Testis (tissue), 3 donors: ENCODE results near the gene ZNF552. TPM values are rescaled to one million over a fixed set of nuclear protein-coding genes. Genes with fewer than 3 reads are reported as not detected.

ENCODE experiments used
- DNase-seq: peaks from one replicate; pipeline ENCODE4 v3.0.0-alpha.2; 2019
- H3K27ac ChIP-seq, 2 donors: fragments of 200-600 bp; sonication (generic); one replicate each; pipeline ENCODE4 v1.5.1; 2019
- H3K27me3 ChIP-seq: fragments of 200-600 bp; sonication (generic); one replicate; pipeline ENCODE4 v1.5.1; 2019
- H3K36me3 ChIP-seq: fragments of 200-600 bp; sonication (generic); one replicate; pipeline ENCODE4 v1.5.1; 2017; ENCODE audit warnings: low read depth; ENCODE audit errors: missing control alignments
- H3K4me1 ChIP-seq: fragments of 200-600 bp; sonication (generic); one replicate; pipeline ENCODE4 v1.5.1; 2019
- H3K4me3 ChIP-seq, 2 donors: fragments of 200-600 bp; sonication (generic); one replicate each; pipeline ENCODE4 v1.5.1; 2017 to 2019
- H3K9me3 ChIP-seq: fragments of 200-600 bp; sonication (generic); one replicate; pipeline ENCODE4 v1.5.1; 2017
- POLR2A ChIP-seq: fragments of 450-650 bp; IDR thresholded peaks from one replicate; pipeline ENCODE4 v1.6.1; 2017; ENCODE audit warnings: antibody characterized with exemption, mild to moderate bottlenecking, moderate library complexity
- WGBS, 2 donors: methylation state at CpG; one replicate each; pipeline ENCODE4 v1.1.5; 2018; 5-methylcytosine and 5-hydroxymethylcytosine counted together
- intact Hi-C: fragments of 100-400 bp; cut with DNase I; formaldehyde crosslinking; loops from one replicate; pipeline ENCODE4 v1.15.1; 2023; ENCODE audit warnings: low total_unique reads
- polyA plus RNA-seq: library from polyadenylated mRNA; stranded (reverse); fragments of 350-450 nt; fragmentation: Illumina TruSeq; extraction: RNeasy Lipid Tissue Mini Kit (QIAGEN cat#74804); gene quantifications from one replicate; pipeline ENCODE4 v1.2.3, GENCODE V29; 2014; ENCODE audit warnings: low read depth, low replicate concordance; ENCODE audit not compliant: insufficient read depth
- total RNA-seq, 2 donors: library from RNA; depleted of rRNA; stranded (reverse); fragments of >200 nt; gene quantifications; one replicate each; pipeline ENCODE4 v1.2.3, GENCODE V29; 2016
- TF ChIP-seq, protein P1 (sequence below), 3 experiments: fragments of 450-650 bp in 2 of 3; fragments of 200-600 bp in 1 of 3; sonication (generic) in 1 of 3; IDR thresholded peaks; one replicate each; pipeline ENCODE4 v1.5.1; 2016 to 2019; ENCODE audit warnings: antibody characterized with exemption in 3 of 3, mild to moderate bottlenecking in 2 of 3, moderate library complexity in 1 of 3

The ZNF552 gene
- total and polyA plus RNA-seq, 3 donors from 2014 or later: 4.4 to 11.4 (median 9.5) TPM

DNA sequence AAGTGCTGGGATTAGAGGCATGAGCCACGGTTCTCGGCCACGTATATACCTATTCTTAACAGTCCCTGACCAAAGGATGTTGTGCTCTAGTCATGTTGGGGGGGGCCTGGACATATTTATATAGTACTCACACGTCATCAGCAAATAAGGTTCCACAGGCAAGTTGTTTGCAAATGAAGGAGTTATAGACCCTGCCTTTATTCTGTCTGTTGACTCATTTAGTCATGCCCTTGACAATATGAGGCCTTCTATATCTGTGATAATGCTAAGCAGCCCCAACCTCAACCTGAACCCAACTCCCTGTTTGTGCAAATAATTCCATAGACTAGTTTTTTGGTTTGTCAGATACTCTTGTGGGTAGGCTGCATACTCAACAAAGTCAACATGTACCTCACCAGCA is 36.4 kb downstream of the ZNF552 start:
- TF ChIP-seq, protein P1, sequence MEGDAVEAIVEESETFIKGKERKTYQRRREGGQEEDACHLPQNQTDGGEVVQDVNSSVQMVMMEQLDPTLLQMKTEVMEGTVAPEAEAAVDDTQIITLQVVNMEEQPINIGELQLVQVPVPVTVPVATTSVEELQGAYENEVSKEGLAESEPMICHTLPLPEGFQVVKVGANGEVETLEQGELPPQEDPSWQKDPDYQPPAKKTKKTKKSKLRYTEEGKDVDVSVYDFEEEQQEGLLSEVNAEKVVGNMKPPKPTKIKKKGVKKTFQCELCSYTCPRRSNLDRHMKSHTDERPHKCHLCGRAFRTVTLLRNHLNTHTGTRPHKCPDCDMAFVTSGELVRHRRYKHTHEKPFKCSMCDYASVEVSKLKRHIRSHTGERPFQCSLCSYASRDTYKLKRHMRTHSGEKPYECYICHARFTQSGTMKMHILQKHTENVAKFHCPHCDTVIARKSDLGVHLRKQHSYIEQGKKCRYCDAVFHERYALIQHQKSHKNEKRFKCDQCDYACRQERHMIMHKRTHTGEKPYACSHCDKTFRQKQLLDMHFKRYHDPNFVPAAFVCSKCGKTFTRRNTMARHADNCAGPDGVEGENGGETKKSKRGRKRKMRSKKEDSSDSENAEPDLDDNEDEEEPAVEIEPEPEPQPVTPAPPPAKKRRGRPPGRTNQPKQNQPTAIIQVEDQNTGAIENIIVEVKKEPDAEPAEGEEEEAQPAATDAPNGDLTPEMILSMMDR (IDR thresholded peaks at IDR 0.05): no peak
- no peak for TF ChIP-seq POLR2A
- H3K27ac ChIP-seq: no peak overlapping the region
- intact Hi-C loops: no loop called here
- H3K9me3 ChIP-seq: no peaks in the 10 kb centered on the region
- no peak for DNase-seq
- 96 to 97% methylated on average over 4 of the region's 4 CpGs for WGBS, 2 donors
- no peaks in the 10 kb centered on the region for H3K4me1 ChIP-seq
- no peak overlapping the region for H3K4me3 ChIP-seq
- H3K36me3 ChIP-seq: no peaks in the 10 kb centered on the region
- H3K27me3 ChIP-seq: no peaks in the 10 kb centered on the region

DNA sequence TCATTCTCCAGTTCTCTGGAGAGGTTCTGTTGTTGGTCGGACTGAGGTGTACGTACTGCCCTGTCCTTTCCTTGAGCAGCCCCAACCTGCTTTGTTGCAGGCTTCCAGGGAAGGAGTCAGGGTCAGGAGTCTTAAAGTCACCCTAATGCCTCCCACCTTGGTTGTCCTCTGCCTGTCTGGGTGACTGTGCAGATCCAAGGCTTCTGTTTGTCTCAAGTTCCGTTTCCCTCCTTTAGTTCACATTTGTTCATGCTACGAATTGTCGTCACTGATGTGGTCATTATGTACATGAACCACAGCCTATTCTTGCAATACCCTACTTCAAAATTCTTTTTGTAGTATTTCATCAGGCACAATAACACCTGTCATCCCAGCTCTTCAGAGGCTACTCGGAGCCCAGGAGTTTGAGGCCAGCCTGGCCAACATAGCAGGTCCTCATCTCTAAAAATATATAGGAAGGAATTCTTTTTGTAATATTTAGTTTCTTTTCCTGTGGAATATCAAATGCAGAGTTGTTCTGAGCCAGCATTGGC is 37.9 kb downstream of the ZNF552 start:
- intact Hi-C loops: no loop called here
- Histone ChIP-seq H3K27ac (no peak overlapping the region), H3K4me1 (no peaks in the 10 kb centered on the region), H3K36me3 (no peaks in the 10 kb centered on the region), H3K4me3 (no peak overlapping the region), H3K27me3 (no peaks in the 10 kb centered on the region), H3K9me3 (no peaks in the 10 kb centered on the region)
- no peak for DNase-seq
- WGBS, 2 donors: 82 to 94% methylated on average over 6 of the region's 6 CpGs
- TF ChIP-seq POLR2A: no peak
- TF ChIP-seq, protein P1 (IDR thresholded peaks at IDR 0.05): no peak

DNA sequence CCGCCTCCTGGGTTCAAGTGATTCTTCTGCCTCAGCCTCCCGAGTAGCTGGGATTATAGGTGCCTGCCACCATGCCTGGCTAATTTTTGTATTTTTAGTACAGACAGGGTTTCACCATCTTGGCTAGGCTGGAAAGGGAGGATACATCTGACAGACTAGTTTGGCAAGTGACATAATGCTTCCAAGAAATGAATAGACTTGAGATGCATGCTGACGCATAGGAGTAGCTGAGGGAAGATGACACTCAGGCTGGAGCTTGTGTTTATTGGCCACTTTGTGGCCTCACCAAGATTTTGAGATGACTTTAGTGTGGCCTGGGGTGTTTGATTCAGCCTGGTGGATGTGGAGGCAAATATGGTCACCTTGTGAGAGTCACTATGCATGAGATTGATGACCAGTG is 41.2 kb downstream of the ZNF552 start:
- Histone ChIP-seq H3K9me3 (no peaks in the 10 kb centered on the region), H3K4me1 (no peaks in the 10 kb centered on the region), H3K36me3 (no peaks in the 10 kb centered on the region), H3K27me3 (no peaks in the 10 kb centered on the region), H3K27ac (no peak overlapping the region), H3K4me3 (no peak overlapping the region)
- intact Hi-C loops: no loop called here
- DNase-seq: no peak
- TF ChIP-seq POLR2A: no peak
- TF ChIP-seq, protein P1 (IDR thresholded peaks at IDR 0.05): no peak
- 93 to 100% methylated on average over 3 of the region's 3 CpGs for WGBS, 2 donors

DNA sequence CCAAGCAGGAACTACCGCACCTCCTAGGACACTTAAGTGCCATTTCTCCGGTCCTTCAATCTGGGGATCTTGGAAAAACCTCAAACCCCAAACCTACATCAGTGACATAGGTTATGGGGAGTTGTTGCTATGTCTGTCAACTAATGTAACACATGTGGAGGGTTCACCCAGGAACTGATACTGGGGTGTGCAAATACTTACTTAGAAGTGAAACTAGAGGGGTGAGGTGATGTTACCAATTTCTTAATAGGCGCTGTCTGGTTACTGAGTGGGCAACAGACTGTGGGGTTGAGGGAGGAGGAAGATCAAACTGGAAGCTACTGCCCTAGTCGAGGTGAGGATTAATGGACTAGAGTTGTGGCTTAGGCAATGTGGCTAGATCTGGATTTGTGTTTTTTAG is 43.3 kb downstream of the ZNF552 start:
- Histone ChIP-seq H3K9me3 (no peaks in the 10 kb centered on the region), H3K36me3 (no peaks in the 10 kb centered on the region), H3K27me3 (no peaks in the 10 kb centered on the region), H3K4me3 (no peak overlapping the region), H3K27ac (no peak overlapping the region), H3K4me1 (no peaks in the 10 kb centered on the region)
- WGBS, 2 donors: 70 to 86% methylated on average over 4 of the region's 4 CpGs
- intact Hi-C loops: no loop called here
- no peak for TF ChIP-seq POLR2A
- TF ChIP-seq, protein P1 (IDR thresholded peaks at IDR 0.05): no peak
- DNase-seq: no peak

DNA sequence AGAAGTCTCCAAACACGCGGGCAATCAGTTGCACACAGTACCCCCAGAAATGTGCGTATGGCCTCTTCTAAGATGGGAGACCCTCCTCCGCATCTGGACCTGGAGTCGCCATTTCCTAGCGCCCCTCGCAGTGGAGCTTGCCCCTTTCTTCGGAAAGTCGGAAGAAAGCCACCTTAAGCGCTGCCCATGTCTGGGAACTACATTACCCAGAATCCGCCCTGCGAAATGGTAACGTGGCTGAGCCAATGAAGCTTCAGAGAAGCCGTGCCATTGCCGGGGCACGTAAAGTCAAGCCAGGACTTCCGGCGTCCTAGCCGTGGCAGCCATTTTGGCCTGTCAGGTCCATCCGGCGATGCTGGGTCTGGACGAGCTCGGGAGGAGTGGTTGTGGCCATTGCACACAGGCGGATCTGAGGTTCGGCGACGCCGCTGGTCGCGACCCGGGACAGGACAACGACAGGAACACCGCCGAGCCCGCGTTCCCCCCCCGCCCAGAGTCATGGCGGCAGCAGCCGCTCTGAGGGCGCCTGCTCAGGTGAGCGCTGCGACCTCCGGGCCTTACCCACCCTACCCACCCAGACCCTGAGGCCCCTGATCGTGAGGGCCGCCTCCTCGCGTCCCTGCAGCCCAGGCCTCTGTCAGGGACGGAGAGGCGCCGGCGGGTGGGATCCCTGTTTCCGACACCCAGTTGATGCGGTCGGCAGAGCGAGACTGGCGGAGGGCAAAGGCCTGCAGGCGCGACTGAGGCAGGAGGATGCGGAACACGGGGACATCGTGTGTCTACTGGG is 45.2 kb downstream of the ZNF552 start, which contains the start of gene ZNF586:
TSS of gene ZNF586 (plus strand) at position 332 of the 787 bp plus-strand sequence. CDS start at position 499, 167 bp downstream.
- no peaks in the 10 kb centered on the region for H3K4me1 ChIP-seq
- H3K36me3 ChIP-seq: no peaks in the 10 kb centered on the region
- no peaks in the 10 kb centered on the region for H3K9me3 ChIP-seq
- WGBS, 2 donors: 6 to 7% methylated on average over 36 to 43 of the region's 61 CpGs
- peak; percentile 95 for DNase-seq
- peak within 1 kb of the TSS; percentile 74 to 84 for H3K4me3 ChIP-seq
- H3K27ac ChIP-seq: peak within 1 kb of the TSS; percentile 61 to 68
- intact Hi-C loops: no loop called here
- TF ChIP-seq POLR2A: no peak
- TF ChIP-seq, protein P1 (IDR thresholded peaks at IDR 0.05): no peak
- no peaks in the 10 kb centered on the region for H3K27me3 ChIP-seq
